Aorta (tissue), 5 donors: ENCODE measurements around the gene TMEM31. TPM values are rescaled to one million over a fixed set of nuclear protein-coding genes. Genes with fewer than 3 reads are reported as not detected.

Experiments used
- ATAC-seq: fragments of 200-7000 bp; cut with Tn5 transposase; one replicate; pipeline ENCODE4 v1.9.1; 2022; ENCODE audit warnings: moderate library complexity; ENCODE audit not compliant: low FRiP score
- DNase-seq, 2 donors: peaks; one replicate each; pipeline ENCODE4 v3.0.0-alpha.2; 2020
- H3K27ac ChIP-seq, 2 donors: one replicate each; pipeline ENCODE4 v1.5.1; 2013; ENCODE audit warnings: low read length in 2 of 2, mild to moderate bottlenecking in 2 of 2, moderate library complexity in 2 of 2, control low read depth in 1 of 2, inconsistent platforms in 1 of 2, low read depth in 1 of 2
- H3K27me3 ChIP-seq, 2 donors: one replicate each; pipeline ENCODE4 v1.6.1; 2013; ENCODE audit warnings: control low read depth in 1 of 2, low read length in 1 of 2, mild to moderate bottlenecking in 1 of 2, moderate library complexity in 1 of 2; ENCODE audit not compliant: insufficient read depth in 2 of 2, control insufficient read depth in 1 of 2
- H3K36me3 ChIP-seq, 2 donors: one replicate each; pipeline ENCODE4 v1.6.1; 2013; ENCODE audit warnings: control low read depth in 1 of 2, low read length in 1 of 2, mild to moderate bottlenecking in 1 of 2; ENCODE audit not compliant: insufficient read depth in 2 of 2, control insufficient read depth in 1 of 2
- H3K4me1 ChIP-seq, 2 donors: one replicate each; pipeline ENCODE4 v1.6.1; 2013; ENCODE audit warnings: low read length in 2 of 2, control low read depth in 1 of 2, mild to moderate bottlenecking in 1 of 2, moderate library complexity in 1 of 2; ENCODE audit not compliant: insufficient read depth in 2 of 2, control insufficient read depth in 1 of 2
- H3K4me3 ChIP-seq, 2 donors: one replicate each; pipeline ENCODE4 v1.5.1; 2013; ENCODE audit warnings: low read length in 2 of 2, control low read depth in 1 of 2, mild to moderate bottlenecking in 1 of 2
- H3K9me3 ChIP-seq: one replicate; pipeline ENCODE4 v1.6.1; 2013; ENCODE audit warnings: mild to moderate bottlenecking, low read length; ENCODE audit not compliant: control insufficient read depth
- WGBS, 2 donors: extraction: QIAGEN DNeasy Blood & Tissue Kit; methylation state at CpG; one replicate each; pipeline ENCODE4 v1.1.7; 2013; 5-methylcytosine and 5-hydroxymethylcytosine counted together
- intact Hi-C, 2 donors: fragments of 100-400 bp; cut with DNase I; formaldehyde crosslinking; loops; one replicate each; pipeline versions ENCODE4 v1.14.2 to v1.15.0; 2022
- long read RNA-seq, 2 donors: library from polyadenylated mRNA; unstranded; transcript quantifications; one replicate each; pipeline ENCODE4 v2.0.0, GENCODE V29; 2020 to 2021
- polyA plus RNA-seq, 2 donors: library from polyadenylated mRNA; stranded (reverse); fragments of 200-250 nt; gene quantifications; one replicate each; pipeline ENCODE4 v1.2.3, GENCODE V29; 2013
- total RNA-seq, 2 donors: library from RNA; stranded (reverse); fragmentation: NEBNext Ultra II Directional; extraction: Animal tissue kit (Norgen Biotek cat#: 25700); gene quantifications; one replicate each; pipeline ENCODE4 v1.2.1, GENCODE V29; 2021
- donor health status: healthy with polysubstance abuse.
- donor health status: Bipolar disorder and iron deficiency.
- donor health status: DM: no; HTN: no; CAD: no.
- donor health status: DM: no; HTN: no; CAD: no.
- donor health status: DM: yes; HTN: yes; CAD: no.

TMEM31 gene
- total RNA-seq (not detected), polyA plus RNA-seq (not detected)
- long read RNA-seq, donor 1 = 0 reads
- long read RNA-seq, donor 2 = 0 reads

DNA sequence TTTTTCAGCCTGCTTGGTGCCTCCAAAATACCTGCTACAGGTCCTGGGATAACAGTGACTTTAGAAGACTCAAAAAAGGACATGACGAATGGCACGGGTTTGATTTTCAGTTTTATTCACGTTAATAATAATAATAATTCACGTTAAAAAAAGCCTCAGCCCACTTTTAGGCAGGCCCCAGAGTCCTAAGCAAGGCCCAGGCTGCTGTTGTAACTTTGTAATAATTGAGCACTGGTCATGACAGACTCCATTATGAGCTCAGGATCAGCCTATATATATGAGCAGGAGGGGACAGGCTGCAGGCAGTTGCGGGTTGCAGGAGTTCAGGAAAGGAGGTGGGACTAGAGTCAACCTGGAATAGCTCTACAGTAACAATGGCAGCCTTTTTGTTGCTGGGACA lies at the start of gene TMEM31:
Gene TMEM31, plus strand, starts transcription at position 301 of the 400 bp plus-strand sequence. CDS start 1,350 bp downstream, outside the sequence.
- no peak within 1 kb of the TSS for H3K4me3 ChIP-seq
- H3K27me3 ChIP-seq = no peaks in the 10 kb centered on the region
- WGBS, 2 donors = 71 to 93% methylated on average over 5 of the region's 5 CpGs
- no peak for DNase-seq
- intact Hi-C loops = loop anchor here in 1 of 2 donors (5.0 to 10.0 kb wide), 2 partner anchors 62 to 104 kb away; no protein-coding TSS in a partner anchor
- no peak for ATAC-seq
- H3K27ac ChIP-seq = no peak within 1 kb of the TSS
- H3K36me3 ChIP-seq = no peaks in the 10 kb centered on the region
- no peaks in the 10 kb centered on the region for H3K4me1 ChIP-seq
- H3K9me3 ChIP-seq = no peaks in the 10 kb centered on the region

DNA sequence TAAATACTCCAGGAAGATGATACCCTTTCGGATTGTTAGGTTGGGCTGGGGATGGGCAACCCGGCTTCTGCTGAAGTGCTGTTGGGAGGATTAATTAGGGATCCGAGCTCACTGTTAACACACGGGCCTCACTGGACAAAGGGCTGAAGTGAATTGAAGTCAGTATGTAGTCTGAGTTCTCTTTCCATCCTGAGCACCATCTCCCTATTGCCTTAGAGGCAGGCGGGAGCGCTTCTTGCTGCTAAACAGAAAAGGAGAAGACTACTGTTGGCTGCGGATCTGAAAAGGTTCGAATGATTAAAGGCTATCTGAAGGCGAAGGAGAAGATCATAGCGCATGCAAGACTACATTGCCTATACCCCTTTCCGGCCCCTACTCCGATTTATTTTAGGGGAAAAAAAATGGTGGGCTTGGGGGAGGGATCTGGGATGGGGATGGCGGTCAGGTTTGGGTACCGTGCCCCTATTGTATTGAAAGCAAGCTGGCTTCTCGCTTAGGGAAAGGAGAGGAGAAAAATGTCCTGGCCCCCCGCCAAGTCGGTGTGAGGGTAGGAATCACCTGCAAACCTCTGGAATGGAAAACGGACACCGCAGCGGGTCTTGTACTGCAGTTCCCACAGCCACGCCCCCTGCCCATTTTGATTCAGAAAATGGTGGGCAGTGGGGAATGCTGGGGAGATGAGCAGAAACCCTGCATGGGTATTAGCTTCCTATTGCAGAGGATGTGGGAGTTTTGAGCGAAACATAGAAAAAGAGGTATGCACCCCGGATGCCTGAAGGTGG lies 46.5 kb upstream of the TMEM31 start:
- Histone ChIP-seq H3K27ac (no peak overlapping the region), H3K9me3 (no peaks in the 10 kb centered on the region), H3K36me3 (no peaks in the 10 kb centered on the region), H3K27me3 (no peaks in the 10 kb centered on the region), H3K4me3 (no peak overlapping the region), H3K4me1 (peaks cover 0 to 2% of the 10 kb centered on the region in 2 donors)
- DNase-seq = peak in 1 of 2 donors; percentile 78
- intact Hi-C loops = no loop called here
- ATAC-seq = no peak
- 20 to 30% methylated on average over 23 of the region's 23 CpGs for WGBS, 2 donors

GRCh38 chrX:103666202-103667107 lies 44.3 kb upstream of the TMEM31 start:
- Histone ChIP-seq H3K27ac (no peak overlapping the region), H3K9me3 (no peaks in the 10 kb centered on the region), H3K4me3 (no peak overlapping the region), H3K4me1 (peaks cover 0 to 2% of the 10 kb centered on the region in 2 donors), H3K36me3 (no peaks in the 10 kb centered on the region), H3K27me3 (no peaks in the 10 kb centered on the region)
- no peak for ATAC-seq
- 73 to 86% methylated on average over 3 of the region's 3 CpGs for WGBS, 2 donors
- intact Hi-C loops = no loop called here
- DNase-seq = no peak

GRCh38 chrX:103669745-103670144 lies 41.0 kb upstream of the TMEM31 start:
- Histone ChIP-seq H3K9me3 (no peaks in the 10 kb centered on the region), H3K4me1 (no peaks in the 10 kb centered on the region), H3K36me3 (no peaks in the 10 kb centered on the region), H3K27ac (no peak overlapping the region), H3K4me3 (no peak overlapping the region), H3K27me3 (no peaks in the 10 kb centered on the region)
- ATAC-seq (no peak), DNase-seq (no peak)
- 54 to 100% methylated on average over 1 of the region's 1 CpG for WGBS, 2 donors
- intact Hi-C loops = no loop called here

DNA sequence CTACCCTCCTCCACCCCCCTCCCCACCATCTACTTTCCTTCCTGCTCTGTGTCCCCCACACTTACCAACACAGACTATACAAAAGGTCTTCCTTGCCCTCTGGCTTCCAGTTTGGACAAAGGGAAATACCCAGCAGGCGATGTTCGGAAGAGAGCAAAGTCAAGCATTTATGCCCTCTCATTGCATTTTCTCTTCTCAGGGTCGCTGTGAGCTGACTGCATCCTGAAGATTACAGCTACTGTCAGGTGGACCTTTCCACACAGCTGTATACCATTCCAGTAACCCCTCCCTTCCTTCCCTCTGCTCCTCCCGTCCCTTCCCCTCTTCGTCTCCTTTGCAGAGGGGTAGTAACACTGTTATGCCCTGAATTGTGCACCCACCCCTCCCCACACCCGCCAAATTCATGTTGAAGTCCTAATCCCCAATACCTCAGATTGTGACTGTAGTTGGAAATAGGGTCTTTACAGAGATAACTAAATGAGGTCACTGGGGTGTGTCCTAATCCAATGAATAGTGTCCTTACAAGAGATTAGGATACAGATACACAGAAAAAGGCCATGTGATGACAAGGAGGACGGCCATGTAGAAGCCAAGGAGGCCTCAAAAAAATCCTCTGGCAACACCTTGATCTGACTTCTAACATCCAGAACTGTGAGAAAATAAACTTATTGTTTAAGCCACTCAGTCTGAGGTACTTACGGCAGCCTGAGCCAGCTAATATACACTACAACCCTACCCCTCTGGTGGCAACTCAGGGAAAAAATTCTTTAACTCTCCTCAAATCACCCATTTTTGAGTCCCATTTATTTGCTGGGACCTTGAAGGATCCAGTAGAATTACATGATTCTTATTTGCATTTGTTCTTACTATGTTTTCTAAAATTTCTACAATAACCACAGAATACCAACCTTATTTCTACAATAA lies 35.9 kb upstream of the TMEM31 start:
- Histone ChIP-seq H3K9me3 (no peaks in the 10 kb centered on the region), H3K36me3 (peaks cover 0 to 2% of the 10 kb centered on the region in 2 donors), H3K27me3 (no peaks in the 10 kb centered on the region), H3K4me1 (no peaks in the 10 kb centered on the region), H3K27ac (peak overlapping the region in 1 of 2 donors; percentile 17), H3K4me3 (no peak overlapping the region)
- ATAC-seq = no peak
- WGBS, 2 donors = 55 to 67% methylated on average over 8 of the region's 8 CpGs
- no peak for DNase-seq
- intact Hi-C loops = no loop called here

GRCh38 chrX:103678199-103678993 lies 32.3 kb upstream of the TMEM31 start:
- WGBS, 2 donors = 60 to 62% methylated on average over 5 of the region's 5 CpGs
- ATAC-seq = no peak
- intact Hi-C loops = no loop called here

GRCh38 chrX:103681443-103681842 lies 29.3 kb upstream of the TMEM31 start:
- Histone ChIP-seq H3K27ac (no peak overlapping the region), H3K9me3 (no peaks in the 10 kb centered on the region), H3K36me3 (peaks cover 0 to 2% of the 10 kb centered on the region in 2 donors), H3K27me3 (no peaks in the 10 kb centered on the region), H3K4me3 (no peak overlapping the region), H3K4me1 (no peaks in the 10 kb centered on the region)
- intact Hi-C loops = loop anchor here (5.0 kb wide), 1 partner anchor 54 kb away; the partner anchor contains the start of gene TCEAL1 (in 2 of the 2)
- no peak for DNase-seq
- 23 to 37% methylated on average over 2 of the region's 2 CpGs for WGBS, 2 donors
- ATAC-seq = no peak

More at GRCh38 chrX:103678199-103678993, 32.3 kb upstream of the TMEM31 start:
- no peak overlapping the region for H3K27ac ChIP-seq
- no peak for DNase-seq
- no peaks in the 10 kb centered on the region for H3K4me1 ChIP-seq
- peaks cover 0 to 2% of the 10 kb centered on the region in 2 donors for H3K36me3 ChIP-seq
- H3K4me3 ChIP-seq = no peak overlapping the region
- H3K27me3 ChIP-seq = no peaks in the 10 kb centered on the region
- H3K9me3 ChIP-seq = no peaks in the 10 kb centered on the region
